ENCODE measurements around the gene S100B. TPM values are rescaled to one million over a fixed set of nuclear protein-coding genes. Genes with fewer than 3 reads are reported as not detected.
A peak's percentile ranks its signal among the peaks of the same experiment; 100 is the strongest.

S100B gene
- total and polyA plus RNA-seq, 2 of the 13 experiments (the other 11 are each of a cell fraction or from before 2014, with no cell fraction given) = not detected

GRCh38 chr21:46581780-46582307, 23.0 kb downstream of the S100B start (continued):
- TF ChIP-seq ZNF280D (CRISPR knock-in tag; IDR thresholded peaks at IDR 0.05) (no peak), ARID4A (CRISPR knock-in tag; IDR thresholded peaks at IDR 0.05; ENCODE audit: borderline replicate concordance) (peak; percentile 26; the same call in 1 of the 2 replicates), ZNF614 (CRISPR knock-in tag; IDR thresholded peaks at IDR 0.05; ENCODE audit: borderline replicate concordance) (peak; percentile 58; the same call in 1 of the 2 replicates), DMAP1 (CRISPR knock-in tag; IDR thresholded peaks at IDR 0.05) (no peak), FOSL2 (CRISPR knock-in tag; IDR thresholded peaks at IDR 0.05) (no peak), ZFP37 (CRISPR knock-in tag; IDR thresholded peaks at IDR 0.05; ENCODE audit: borderline replicate concordance) (no peak), ZNF646 (CRISPR knock-in tag; IDR thresholded peaks at IDR 0.05) (no peak), GRHL1 (CRISPR knock-in tag; conservative IDR thresholded peaks at IDR 0.05) (no peak), ZNF773 (CRISPR knock-in tag; IDR thresholded peaks at IDR 0.05; ENCODE audit: borderline replicate concordance) (no peak), NR2F2 (IDR thresholded peaks at IDR 0.05; ENCODE audit: borderline replicate concordance, low read depth) (no peak), PHF21A (CRISPR knock-in tag; IDR thresholded peaks at IDR 0.05) (peak; percentile 60; the same call in 1 of the 2 replicates), THAP11 (CRISPR knock-in tag; IDR thresholded peaks at IDR 0.05) (no peak)

Measured in HepG2 (cell line).